OCI-LY1 (cell line): ENCODE measurements around the gene H1-8.

Experiments
- CTCF ChIP-seq: fragments of 200-600 bp; sonication (generic), shearing (Covaris generic); IDR thresholded peaks from 2 replicates; pipeline ENCODE4 v1.5.1; 2017; ENCODE audit warnings: mild to moderate bottlenecking, antibody characterized with exemption, low read length, moderate library complexity, mixed read lengths
- EZH2 ChIP-seq: fragments of 200-600 bp; sonication (generic), shearing (Covaris generic); IDR thresholded peaks from 2 replicates; pipeline ENCODE4 v1.8.0; 2017; ENCODE audit warnings: borderline replicate concordance, mixed run types, mild to moderate bottlenecking, antibody characterized with exemption, low read length, moderate library complexity, mixed read lengths

DNA sequence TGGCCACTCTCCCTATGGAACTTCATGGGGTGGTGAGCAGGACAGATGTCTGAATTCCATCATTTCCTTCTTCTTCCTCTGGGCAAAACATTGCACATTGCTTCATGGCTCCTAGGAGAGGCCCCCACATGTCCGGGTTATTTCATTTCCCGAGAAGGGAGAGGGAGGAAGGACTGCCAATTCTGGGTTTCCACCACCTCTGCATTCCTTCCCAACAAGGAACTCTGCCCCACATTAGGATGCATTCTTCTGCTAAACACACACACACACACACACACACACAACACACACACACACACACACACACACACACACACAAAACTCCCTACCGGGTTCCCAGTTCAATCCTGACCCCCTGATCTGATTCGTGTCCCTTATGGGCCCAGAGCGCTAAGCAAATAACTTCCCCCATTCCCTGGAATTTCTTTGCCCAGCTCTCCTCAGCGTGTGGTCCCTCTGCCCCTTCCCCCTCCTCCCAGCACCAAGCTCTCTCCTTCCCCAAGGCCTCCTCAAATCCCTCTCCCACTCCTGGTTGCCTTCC lies 12.7 kb upstream of the H1-8 start:
- TF ChIP-seq CTCF (no peak), EZH2 (no peak)
